ENCODE data around the gene LDLRAD2.
A peak's percentile ranks its signal among the peaks of the same experiment; 100 is the strongest.
"Not testable (repeated sequence)": the region's sequence is repeated elsewhere in the genome, so short reads cannot be mapped to it uniquely, and the experiment has no call there.

Gene LDLRAD2

GRCh38 chr1:21823980-21824702 lies 12.1 kb downstream of the LDLRAD2 start:
- 76% methylated on average over 16 of the region's 22 CpGs for whole genome bisulfite sequencing (ENCODE audit: insufficient coverage)
- peak overlapping the region in 2 of 7 experiments; percentile 50 to 70 for H3K4me3 ChIP-seq (ENCODE audit: control insufficient read depth in 1 of 7, extremely low read depth in 1 of 7, insufficient read depth in 4 of 7, low read depth in 2 of 7, low read length in 6 of 7)
- H3K4me1 ChIP-seq (ENCODE audit: control extremely low read depth in 1 of 4, control insufficient read depth in 4 of 4, insufficient read depth in 4 of 4, low read length in 3 of 4): peaks cover 0 to 24% (median 16%) of the 10 kb centered on the region in 4 experiments
- POLR2A ChIA-PET: interaction anchor here (0.9 to 1.2 kb wide), 2 partner anchors 8 to 42 kb away, joined by 3 to 4 read pairs; no protein-coding TSS in a partner anchor
- DNase-seq: no peak
- no peaks in the 10 kb centered on the region for H3K9me3 ChIP-seq (ENCODE audit: control extremely low read depth in 1 of 5, control insufficient read depth in 4 of 5, insufficient read depth in 2 of 5, low read depth in 1 of 5, low read length in 4 of 5)
- CTCF ChIA-PET: interaction anchor here (0.7 to 2.0 kb wide), 14 partner anchors 9 to 200 kb away, joined by 3 to 8 read pairs (median 3); no protein-coding TSS in a partner anchor
- H3K27me3 ChIP-seq (replicated peaks in 2 of 5; ENCODE audit: control insufficient read depth in 4 of 5, insufficient read depth in 5 of 5, low read length in 4 of 5): no peaks in the 10 kb centered on the region
- H3K36me3 ChIP-seq (ENCODE audit: control insufficient read depth in 4 of 4, insufficient read depth in 4 of 4, low read length in 3 of 4): peaks cover 2 to 55% (median 25%) of the 10 kb centered on the region in 4 experiments
- no peak overlapping the region for H3K27ac ChIP-seq (ENCODE audit: insufficient read depth in 1 of 2, low read depth in 1 of 2, low read length in 2 of 2, poor library complexity in 1 of 2, severe bottlenecking in 2 of 2)

GRCh38 chr1:21824926-21825325 lies 12.9 kb downstream of the LDLRAD2 start:
- WGBS (ENCODE audit: insufficient coverage): no CpG with 5 or more reads among the region's 2 CpGs
- no peak overlapping the region for H3K4me3 ChIP-seq (ENCODE audit: control insufficient read depth in 1 of 7, extremely low read depth in 1 of 7, insufficient read depth in 4 of 7, low read depth in 2 of 7, low read length in 6 of 7)
- H3K27ac ChIP-seq (ENCODE audit: insufficient read depth in 1 of 2, low read depth in 1 of 2, low read length in 2 of 2, poor library complexity in 1 of 2, severe bottlenecking in 2 of 2): no peak overlapping the region
- H3K27me3 ChIP-seq (replicated peaks in 2 of 5; ENCODE audit: control insufficient read depth in 4 of 5, insufficient read depth in 5 of 5, low read length in 4 of 5): no peaks in the 10 kb centered on the region
- H3K36me3 ChIP-seq (ENCODE audit: control insufficient read depth in 4 of 4, insufficient read depth in 4 of 4, low read length in 3 of 4): peaks cover 2 to 63% (median 29%) of the 10 kb centered on the region in 4 experiments
- POLR2A ChIA-PET: no interaction called here
- H3K4me1 ChIP-seq (ENCODE audit: control extremely low read depth in 1 of 4, control insufficient read depth in 4 of 4, insufficient read depth in 4 of 4, low read length in 3 of 4): peaks cover 0 to 24% (median 16%) of the 10 kb centered on the region in 4 experiments
- CTCF ChIA-PET: interaction anchor here (1.7 to 2.0 kb wide), 2 partner anchors 13 to 140 kb away, joined by 4 to 5 read pairs; no protein-coding TSS in a partner anchor
- H3K9me3 ChIP-seq (ENCODE audit: control extremely low read depth in 1 of 5, control insufficient read depth in 4 of 5, insufficient read depth in 2 of 5, low read depth in 1 of 5, low read length in 4 of 5): no peaks in the 10 kb centered on the region
- DNase-seq: no peak

GRCh38 chr1:21825393-21825792 lies 13.3 kb downstream of the LDLRAD2 start:
- POLR2A ChIA-PET: no interaction called here
- Histone ChIP-seq H3K27me3 (replicated peaks in 2 of 5; ENCODE audit: control insufficient read depth in 4 of 5, insufficient read depth in 5 of 5, low read length in 4 of 5) (no peaks in the 10 kb centered on the region), H3K36me3 (ENCODE audit: control insufficient read depth in 4 of 4, insufficient read depth in 4 of 4, low read length in 3 of 4) (peaks cover 2 to 67% (median 29%) of the 10 kb centered on the region in 4 experiments), H3K4me1 (ENCODE audit: control extremely low read depth in 1 of 4, control insufficient read depth in 4 of 4, insufficient read depth in 4 of 4, low read length in 3 of 4) (peaks cover 0 to 24% (median 16%) of the 10 kb centered on the region in 4 experiments), H3K4me3 (ENCODE audit: control insufficient read depth in 1 of 7, extremely low read depth in 1 of 7, insufficient read depth in 4 of 7, low read depth in 2 of 7, low read length in 6 of 7) (no peak overlapping the region), H3K9me3 (ENCODE audit: control extremely low read depth in 1 of 5, control insufficient read depth in 4 of 5, insufficient read depth in 2 of 5, low read depth in 1 of 5, low read length in 4 of 5) (no peaks in the 10 kb centered on the region), H3K27ac (ENCODE audit: insufficient read depth in 1 of 2, low read depth in 1 of 2, low read length in 2 of 2, poor library complexity in 1 of 2, severe bottlenecking in 2 of 2) (no peak overlapping the region)
- CTCF ChIA-PET: interaction anchor here (1.0 to 2.0 kb wide), 5 partner anchors 10 to 199 kb away, joined by 3 to 5 read pairs (median 4); no protein-coding TSS in a partner anchor
- 97% methylated on average over 5 of the region's 7 CpGs for WGBS (ENCODE audit: insufficient coverage)
- no peak for DNase-seq

DNA sequence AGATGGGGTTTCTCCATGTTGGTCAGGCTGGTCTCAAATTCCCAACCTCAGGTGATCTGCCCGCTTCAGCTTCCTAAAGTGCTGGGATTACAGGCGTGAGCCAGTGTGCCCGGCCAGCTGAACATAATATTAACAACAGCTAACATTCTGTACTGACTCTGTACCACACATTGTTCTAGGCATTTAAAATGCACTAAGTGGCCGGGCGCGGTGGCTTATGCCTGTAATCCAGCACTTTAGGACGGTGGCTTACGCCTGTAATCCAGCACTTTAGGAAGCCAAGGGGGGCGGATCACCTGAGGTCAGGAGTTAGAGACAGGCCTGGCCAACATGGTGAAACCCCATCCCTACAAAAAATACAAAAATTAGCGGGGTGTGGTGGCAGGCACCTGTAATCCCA lies 14.6 kb downstream of the LDLRAD2 start:
- ChIA-PET POLR2A (interaction anchor here (0.5 kb wide), 1 partner anchor 226 kb away, joined by 3 read pairs; the partner anchor contains the start of gene CDC42), CTCF (interaction anchor here (1.1 to 2.0 kb wide), 3 partner anchors 11 to 137 kb away, joined by 3 to 5 read pairs (median 5); no protein-coding TSS in a partner anchor)
- not testable (repeated sequence) for H3K9me3 ChIP-seq (ENCODE audit: control extremely low read depth in 1 of 5, control insufficient read depth in 4 of 5, insufficient read depth in 2 of 5, low read depth in 1 of 5, low read length in 4 of 5); H3K27ac ChIP-seq (ENCODE audit: insufficient read depth in 1 of 2, low read depth in 1 of 2, low read length in 2 of 2, poor library complexity in 1 of 2, severe bottlenecking in 2 of 2); H3K4me3 ChIP-seq (ENCODE audit: control insufficient read depth in 1 of 7, extremely low read depth in 1 of 7, insufficient read depth in 4 of 7, low read depth in 2 of 7, low read length in 6 of 7); H3K27me3 ChIP-seq (replicated peaks in 2 of 5; ENCODE audit: control insufficient read depth in 4 of 5, insufficient read depth in 5 of 5, low read length in 4 of 5); DNase-seq
- whole genome bisulfite sequencing (ENCODE audit: insufficient coverage): 98% methylated on average over 9 of the region's 10 CpGs
- Histone ChIP-seq H3K4me1 (ENCODE audit: control extremely low read depth in 1 of 4, control insufficient read depth in 4 of 4, insufficient read depth in 4 of 4, low read length in 3 of 4) (peaks cover 0 to 24% (median 16%) of the 10 kb centered on the region in 4 experiments), H3K36me3 (ENCODE audit: control insufficient read depth in 4 of 4, insufficient read depth in 4 of 4, low read length in 3 of 4) (peaks cover 0 to 70% (median 23%) of the 10 kb centered on the region in 4 experiments)

DNA sequence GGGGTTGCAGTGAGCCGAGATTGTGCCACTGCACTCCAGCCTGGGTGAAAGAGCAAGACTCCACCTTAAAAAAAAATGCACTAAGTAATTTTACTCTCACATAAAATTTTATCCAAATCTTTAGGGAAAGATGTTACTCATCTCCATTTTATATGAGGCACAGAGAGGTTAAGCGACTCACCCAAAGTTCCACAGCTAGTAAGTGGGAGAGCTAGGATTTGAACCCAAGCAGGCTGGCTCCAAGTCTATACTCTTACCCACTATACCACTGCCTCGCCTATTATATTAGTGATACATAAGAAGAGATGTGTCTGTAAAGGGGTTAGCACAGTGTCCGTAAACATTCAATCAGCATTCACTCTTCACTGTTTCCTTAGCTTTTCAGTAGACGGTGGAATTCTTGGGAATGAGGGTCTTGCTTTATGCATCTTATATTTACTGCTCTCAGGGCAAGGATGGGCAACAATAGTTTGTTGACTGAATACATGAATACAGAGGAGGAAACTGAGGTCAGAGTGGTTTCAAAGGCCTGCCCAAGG lies 15.1 kb downstream of the LDLRAD2 start:
- Histone ChIP-seq H3K27me3 (replicated peaks in 2 of 5; ENCODE audit: control insufficient read depth in 4 of 5, insufficient read depth in 5 of 5, low read length in 4 of 5) (no peaks in the 10 kb centered on the region), H3K27ac (ENCODE audit: insufficient read depth in 1 of 2, low read depth in 1 of 2, low read length in 2 of 2, poor library complexity in 1 of 2, severe bottlenecking in 2 of 2) (no peak overlapping the region), H3K4me3 (ENCODE audit: control insufficient read depth in 1 of 7, extremely low read depth in 1 of 7, insufficient read depth in 4 of 7, low read depth in 2 of 7, low read length in 6 of 7) (no peak overlapping the region), H3K4me1 (ENCODE audit: control extremely low read depth in 1 of 4, control insufficient read depth in 4 of 4, insufficient read depth in 4 of 4, low read length in 3 of 4) (peaks cover 0 to 21% (median 16%) of the 10 kb centered on the region in 4 experiments), H3K9me3 (ENCODE audit: control extremely low read depth in 1 of 5, control insufficient read depth in 4 of 5, insufficient read depth in 2 of 5, low read depth in 1 of 5, low read length in 4 of 5) (no peaks in the 10 kb centered on the region), H3K36me3 (ENCODE audit: control insufficient read depth in 4 of 4, insufficient read depth in 4 of 4, low read length in 3 of 4) (peaks cover 0 to 71% (median 21%) of the 10 kb centered on the region in 4 experiments)
- ChIA-PET POLR2A (interaction anchor here (0.5 kb wide), 1 partner anchor 225 kb away, joined by 3 read pairs; the partner anchor contains the start of gene CDC42), CTCF (interaction anchor here (1.5 kb wide), 1 partner anchor 137 kb away, joined by 3 read pairs; no protein-coding TSS in a partner anchor)
- no peak for DNase-seq
- 100% methylated on average over 1 of the region's 5 CpGs for WGBS (ENCODE audit: insufficient coverage)

GRCh38 chr1:21828075-21828474 lies 16.0 kb downstream of the LDLRAD2 start:
- H3K36me3 ChIP-seq (ENCODE audit: control insufficient read depth in 4 of 4, insufficient read depth in 4 of 4, low read length in 3 of 4): peaks cover 0 to 72% (median 26%) of the 10 kb centered on the region in 4 experiments
- no peak for DNase-seq
- peaks cover 0 to 15% (median 13%) of the 10 kb centered on the region in 4 experiments for H3K4me1 ChIP-seq (ENCODE audit: control extremely low read depth in 1 of 4, control insufficient read depth in 4 of 4, insufficient read depth in 4 of 4, low read length in 3 of 4)
- H3K27ac ChIP-seq (ENCODE audit: insufficient read depth in 1 of 2, low read depth in 1 of 2, low read length in 2 of 2, poor library complexity in 1 of 2, severe bottlenecking in 2 of 2): no peak overlapping the region
- H3K9me3 ChIP-seq (ENCODE audit: control extremely low read depth in 1 of 5, control insufficient read depth in 4 of 5, insufficient read depth in 2 of 5, low read depth in 1 of 5, low read length in 4 of 5): peaks cover 0 to 3% (median 0%) of the 10 kb centered on the region in 5 experiments
- 97% methylated on average over 13 of the region's 13 CpGs for WGBS (ENCODE audit: insufficient coverage)
- POLR2A ChIA-PET: no interaction called here
- CTCF ChIA-PET: interaction anchor here (1.1 kb wide), 1 partner anchor 37 kb away, joined by 3 read pairs; no protein-coding TSS in a partner anchor
- H3K4me3 ChIP-seq (ENCODE audit: control insufficient read depth in 1 of 7, extremely low read depth in 1 of 7, insufficient read depth in 4 of 7, low read depth in 2 of 7, low read length in 6 of 7): no peak overlapping the region
- H3K27me3 ChIP-seq (replicated peaks in 2 of 5; ENCODE audit: control insufficient read depth in 4 of 5, insufficient read depth in 5 of 5, low read length in 4 of 5): no peaks in the 10 kb centered on the region
